ENCODE measurements around the gene KLHDC4.
A peak's percentile ranks its signal among the peaks of the same experiment; 100 is the strongest.
"Not testable (repeated sequence)": the region's sequence is repeated elsewhere in the genome, so short reads cannot be mapped to it uniquely, and the experiment has no call there.

KLHDC4 gene

GRCh38 chr16:87787451-87788091 lies 21.8 kb upstream of the KLHDC4 start:
- DNase-seq = not testable (repeated sequence)

- no peak for DNase-seq
Measured at GRCh38 chr16:87784812-87785211, 19.0 kb upstream of the KLHDC4 start.

- DNase-seq = no peak
Measured at GRCh38 chr16:87782033-87782432, 16.2 kb upstream of the KLHDC4 start.

- DNase-seq = peak; percentile 39
Measured at GRCh38 chr16:87780385-87780989, 14.7 kb upstream of the KLHDC4 start.

GRCh38 chr16:87778830-87779579 lies 13.2 kb upstream of the KLHDC4 start:
- peak; percentile 88 for DNase-seq

GRCh38 chr16:87778476-87778829 lies 12.7 kb upstream of the KLHDC4 start:
- DNase-seq = no peak

GRCh38 chr16:87773836-87774235 lies 8.1 kb upstream of the KLHDC4 start:
- not testable (repeated sequence) for DNase-seq

- not testable (repeated sequence) for DNase-seq
Measured at GRCh38 chr16:87767456-87767855, 1.7 kb upstream of the KLHDC4 start.

- DNase-seq = no peak
Measured at GRCh38 chr16:87766485-87766797, 655 bp upstream of the KLHDC4 start.

- peak; percentile 63 for DNase-seq
Measured at GRCh38 chr16:87765473-87765775, 362 bp downstream of the KLHDC4 start.

- peak; percentile 53 for DNase-seq
Measured at GRCh38 chr16:87764600-87765472, 950 bp downstream of the KLHDC4 start.

- no peak for DNase-seq
Measured at GRCh38 chr16:87762620-87763019, 3.2 kb downstream of the KLHDC4 start.

GRCh38 chr16:87762071-87762571 lies 3.7 kb downstream of the KLHDC4 start:
- no peak for DNase-seq

GRCh38 chr16:87761060-87761459 lies 4.7 kb downstream of the KLHDC4 start:
- DNase-seq = no peak

- no peak for DNase-seq
Measured at GRCh38 chr16:87757841-87758426, 7.9 kb downstream of the KLHDC4 start.

GRCh38 chr16:87754535-87754934 lies 11.3 kb downstream of the KLHDC4 start:
- DNase-seq = no peak

GRCh38 chr16:87747626-87748414 lies 18.0 kb downstream of the KLHDC4 start:
- no peak for DNase-seq

GRCh38 chr16:87746178-87746577 lies 19.6 kb downstream of the KLHDC4 start:
- DNase-seq = no peak

- no peak for DNase-seq
Measured at GRCh38 chr16:87744750-87745514, 20.9 kb downstream of the KLHDC4 start.

GRCh38 chr16:87742781-87743490 lies 22.9 kb downstream of the KLHDC4 start:
- no peak for DNase-seq
